ENCODE measurements around the gene OR2L3. TPM values are rescaled to one million over a fixed set of nuclear protein-coding genes. Genes with fewer than 3 reads are reported as not detected.
"Not testable (repeated sequence)": the region's sequence is repeated elsewhere in the genome, so short reads cannot be mapped to it uniquely, and the experiment has no call there.

The OR2L3 gene, protein sequence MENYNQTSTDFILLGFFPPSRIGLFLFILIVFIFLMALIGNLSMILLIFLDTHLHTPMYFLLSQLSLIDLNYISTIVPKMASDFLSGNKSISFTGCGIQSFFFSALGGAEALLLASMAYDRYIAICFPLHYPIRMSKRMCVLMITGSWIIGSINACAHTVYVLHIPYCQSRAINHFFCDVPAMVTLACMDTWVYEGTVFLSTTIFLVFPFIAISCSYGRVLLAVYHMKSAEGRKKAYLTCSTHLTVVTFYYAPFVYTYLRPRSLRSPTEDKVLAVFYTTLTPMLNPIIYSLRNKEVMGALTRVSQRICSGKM
- not detected for polyA plus RNA-seq (2013, experiment 1 of 2; ENCODE audit: insufficient read length)
- not detected for polyA plus RNA-seq (2013, experiment 2 of 2; ENCODE audit: insufficient read length)

DNA sequence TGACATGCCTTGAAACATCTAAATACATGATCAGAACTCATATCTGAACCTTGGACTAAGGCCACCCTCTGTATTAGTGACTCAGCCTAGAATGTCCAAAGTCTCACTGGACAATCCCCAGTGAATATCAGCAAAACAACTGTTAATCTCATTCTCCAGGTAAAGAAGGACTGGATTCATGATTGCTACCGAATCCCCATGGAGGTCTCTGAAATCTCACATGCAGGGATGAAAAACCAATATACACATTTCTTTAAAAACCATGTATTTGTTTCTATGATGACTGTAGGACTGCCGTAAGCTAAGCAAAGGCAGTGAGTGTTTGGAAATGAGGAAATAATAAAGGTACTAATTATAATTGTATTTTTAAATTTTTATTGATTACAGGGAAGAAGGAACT, at the start of gene OR2L3:
Gene OR2L3 (plus strand): TSS at position 301 of the 400 bp plus-strand sequence. CDS start 13,846 bp downstream, outside the sequence.
- DNase-seq, result no peak

DNA sequence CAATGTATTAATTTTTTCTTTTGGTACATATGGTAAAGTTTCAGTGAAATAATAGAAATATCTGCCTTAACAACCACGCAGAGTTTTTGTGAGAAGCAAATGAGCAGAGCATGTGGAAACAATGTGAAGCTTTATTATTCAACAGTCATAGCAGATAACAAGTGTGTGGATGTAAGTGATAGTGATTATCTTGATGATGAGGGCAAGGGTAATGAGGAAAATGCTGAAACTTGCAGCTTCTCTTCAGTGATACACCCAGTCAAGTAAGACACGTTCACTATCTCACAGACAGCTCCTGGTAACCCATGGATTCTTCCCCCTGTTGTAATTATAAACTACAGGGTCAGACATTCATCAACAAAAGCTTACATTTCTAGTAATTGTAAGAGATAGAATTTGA, 47.8 kb upstream of the OR2L3 start:
- no peak for DNase-seq

DNA sequence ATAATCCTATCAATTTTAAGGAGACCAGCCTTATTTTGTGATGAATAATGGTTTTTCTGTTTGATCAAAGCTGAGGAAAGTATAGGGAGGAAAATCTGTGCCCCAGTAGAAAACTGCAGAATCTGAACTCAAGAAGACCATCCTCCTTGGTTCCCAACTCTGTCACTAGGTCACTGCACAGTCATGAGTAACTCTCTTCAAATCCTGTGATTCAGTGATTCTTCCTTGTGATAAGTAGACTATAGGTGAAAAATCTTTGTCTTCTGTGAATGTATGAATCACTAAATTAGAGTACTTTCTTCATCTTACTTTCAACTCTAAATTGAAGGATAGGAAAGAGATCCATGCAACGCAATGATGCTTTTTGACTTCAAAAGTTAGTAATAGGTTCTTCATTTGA, 46.5 kb upstream of the OR2L3 start:
- DNase-seq, result no peak

DNA sequence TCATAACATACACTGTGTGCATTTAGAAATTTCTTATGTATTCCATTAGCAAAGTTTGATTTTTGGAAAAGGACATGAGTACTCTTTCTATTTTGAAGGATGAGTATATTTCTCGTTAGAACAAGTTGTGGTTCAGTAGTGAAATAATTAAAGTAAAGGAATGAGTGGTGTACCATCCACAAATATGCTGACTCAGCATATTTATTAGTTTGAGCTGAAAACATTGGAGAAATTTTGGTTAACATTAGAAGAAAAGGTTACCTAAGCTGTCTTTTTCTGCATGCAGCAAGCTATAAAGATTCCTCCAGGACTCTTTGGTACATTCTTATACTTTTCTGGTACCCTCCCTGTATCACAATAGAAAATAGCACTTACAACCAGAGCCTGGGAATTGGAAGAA, 38.9 kb upstream of the OR2L3 start:
- DNase-seq, result no peak

DNA sequence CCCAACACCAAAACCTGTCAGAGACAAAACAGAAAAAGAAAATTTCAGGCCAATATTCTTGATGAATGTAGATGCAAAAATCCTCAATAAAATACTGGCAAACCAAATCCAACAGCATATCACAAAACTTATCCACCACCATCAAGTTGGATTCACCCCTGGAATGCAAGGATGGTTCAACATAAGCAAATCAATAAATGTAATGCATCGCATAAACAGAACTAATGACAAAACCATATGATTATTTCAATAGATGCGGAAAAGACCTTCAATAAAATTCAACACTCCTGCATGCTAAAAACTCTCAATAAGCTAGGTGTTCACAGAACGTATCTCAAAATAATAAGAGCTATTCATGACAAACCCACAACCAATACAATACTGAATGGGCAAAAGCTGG, 37.0 kb upstream of the OR2L3 start:
- DNase-seq, result no peak

DNA sequence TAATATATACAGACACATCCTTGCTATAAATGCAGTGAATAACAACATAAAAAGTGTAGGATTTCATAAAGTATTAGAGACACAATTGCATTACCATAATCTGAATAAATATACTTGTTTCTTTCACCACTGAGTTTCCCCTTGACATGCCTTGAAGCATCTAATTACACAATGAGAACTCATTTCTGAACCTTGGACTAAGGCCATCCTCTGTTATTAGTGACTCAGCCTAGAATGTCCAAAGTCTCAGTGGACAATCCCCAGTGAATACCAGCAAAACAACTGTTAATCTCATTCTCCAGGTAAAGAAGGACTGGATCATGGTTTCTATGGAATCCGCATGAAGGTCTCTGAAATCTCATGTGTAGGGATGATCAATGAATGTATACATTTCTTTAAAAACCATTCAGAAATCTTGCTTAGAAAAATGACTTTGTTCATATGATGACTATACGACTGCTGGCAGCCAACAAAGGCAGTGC, 33.4 kb upstream of the OR2L3 start, which contains the start of gene OR2L5:
Gene OR2L5 (plus strand): TSS at position 432 of the 482 bp plus-strand sequence. CDS start 8,288 bp downstream, outside the sequence.
- no peak for DNase-seq

DNA sequence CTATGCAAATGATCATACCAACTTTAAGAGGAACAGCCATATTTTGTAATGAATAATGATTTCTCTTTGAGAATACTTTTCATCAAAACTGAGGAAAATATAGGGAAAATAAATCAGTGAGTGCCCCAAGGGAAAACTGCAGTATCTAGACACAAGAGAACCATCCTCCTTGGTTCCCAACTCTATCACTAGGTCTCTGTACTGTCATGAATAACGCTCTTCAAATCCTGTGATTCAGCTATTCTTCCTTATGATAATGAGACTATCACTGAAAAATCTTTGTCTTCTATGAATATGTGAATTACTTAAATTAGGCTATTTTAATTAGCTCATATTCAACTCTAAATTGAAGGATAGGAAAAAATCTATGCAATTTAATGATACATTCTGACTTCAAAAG, 30.8 kb upstream of the OR2L3 start:
- no peak for DNase-seq

DNA sequence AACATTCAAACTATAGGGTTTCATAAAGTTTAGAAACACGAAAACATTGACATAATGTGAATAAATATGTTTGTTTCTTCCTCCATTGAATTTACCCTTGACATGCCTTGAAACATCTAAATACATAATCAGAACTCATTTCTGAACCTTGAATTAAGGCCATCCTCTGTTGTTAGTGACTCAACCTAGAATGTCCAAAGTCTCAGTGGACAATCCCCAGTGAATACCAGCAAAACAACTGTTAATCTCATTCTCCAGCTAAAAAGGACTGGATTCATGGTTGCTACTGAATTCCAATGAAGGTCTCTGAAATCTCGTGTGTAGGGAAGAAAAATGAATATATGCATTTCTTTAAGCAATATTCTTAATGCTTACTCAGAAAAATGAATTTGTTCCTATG, 16.9 kb upstream of the OR2L3 start, which contains the start of gene OR2L2:
Gene OR2L2 (plus strand): TSS at position 301 of the 400 bp plus-strand sequence. CDS start 8,198 bp downstream, outside the sequence.
- DNase-seq, result no peak

DNA sequence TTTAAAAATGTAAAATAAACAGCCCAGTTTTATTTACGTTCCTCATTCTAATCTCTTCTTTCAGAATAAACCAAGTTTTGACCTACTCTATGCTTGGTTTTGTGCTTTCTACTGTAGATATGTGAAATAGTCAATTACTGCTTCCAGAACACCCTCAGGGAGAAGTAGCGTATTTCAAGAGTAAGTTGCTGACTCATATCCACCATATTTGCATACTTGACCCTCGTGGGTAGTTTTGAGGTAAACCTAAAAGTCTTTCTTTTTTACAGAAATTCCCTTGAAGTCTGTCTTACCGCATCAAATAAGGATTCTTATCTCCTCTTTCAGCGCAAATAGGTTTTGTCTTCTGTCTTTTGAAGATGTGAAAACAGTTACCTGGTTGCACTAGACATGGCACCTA, 1.4 kb upstream of the OR2L3 start:
- DNase-seq, result no peak

DNA sequence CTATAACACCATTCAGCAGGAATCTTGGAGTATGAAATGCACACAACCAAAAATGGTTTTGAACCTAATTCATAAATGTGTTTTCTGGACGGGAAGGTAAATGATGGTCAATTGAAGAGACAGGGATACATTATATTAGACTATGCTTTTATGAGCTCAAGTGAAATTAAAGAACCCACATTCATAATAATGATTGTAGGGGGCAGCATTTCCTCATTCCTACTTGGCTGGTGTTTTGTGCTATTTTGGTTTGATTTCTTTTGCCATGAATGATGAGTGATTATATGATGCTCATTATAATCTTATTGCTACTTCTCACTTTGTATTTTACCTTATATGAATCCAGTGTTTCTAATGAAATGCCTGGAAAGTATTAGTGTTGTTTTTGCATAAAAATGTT, 372 bp downstream of the OR2L3 start:
- no peak for DNase-seq

DNA sequence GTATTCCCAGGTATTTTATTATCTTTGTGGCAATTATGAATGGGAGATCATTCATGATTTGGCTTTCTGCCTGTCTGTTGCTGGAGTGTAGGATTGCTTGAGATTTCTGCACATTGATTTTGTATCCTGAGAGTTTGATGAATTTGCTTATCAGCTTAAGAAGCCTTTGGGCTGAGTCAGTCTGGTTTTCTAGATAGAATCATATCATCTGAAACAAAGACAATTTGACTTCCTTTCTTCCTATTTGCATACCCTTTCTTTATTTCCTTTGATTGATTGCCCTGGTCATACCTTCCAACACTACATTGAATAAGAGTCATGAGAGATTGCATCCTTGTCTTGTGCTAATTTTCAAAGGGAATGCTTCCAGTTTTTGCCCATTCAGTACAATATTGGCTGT, 8.0 kb downstream of the OR2L3 start:
- no peak for DNase-seq

DNA sequence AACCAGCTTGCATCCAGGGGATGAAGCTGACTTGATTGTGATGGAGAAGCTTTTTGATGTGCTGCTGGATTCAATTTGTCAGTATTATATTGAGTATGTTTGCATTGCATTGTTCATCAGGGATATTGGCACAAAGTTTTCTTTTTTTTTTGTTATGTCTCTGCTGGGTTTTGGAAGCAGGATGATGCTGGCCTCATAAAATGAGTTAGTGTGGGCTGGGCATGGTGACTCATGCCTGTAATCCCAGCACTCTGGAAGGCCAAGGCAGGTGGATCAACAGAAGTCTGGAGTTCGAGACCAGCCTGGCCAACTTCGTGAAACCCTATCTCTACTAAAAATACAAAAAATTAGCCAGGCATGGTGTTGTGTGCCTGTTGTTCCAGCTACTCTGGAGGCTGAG, 8.6 kb downstream of the OR2L3 start:
- DNase-seq, result no peak

DNA sequence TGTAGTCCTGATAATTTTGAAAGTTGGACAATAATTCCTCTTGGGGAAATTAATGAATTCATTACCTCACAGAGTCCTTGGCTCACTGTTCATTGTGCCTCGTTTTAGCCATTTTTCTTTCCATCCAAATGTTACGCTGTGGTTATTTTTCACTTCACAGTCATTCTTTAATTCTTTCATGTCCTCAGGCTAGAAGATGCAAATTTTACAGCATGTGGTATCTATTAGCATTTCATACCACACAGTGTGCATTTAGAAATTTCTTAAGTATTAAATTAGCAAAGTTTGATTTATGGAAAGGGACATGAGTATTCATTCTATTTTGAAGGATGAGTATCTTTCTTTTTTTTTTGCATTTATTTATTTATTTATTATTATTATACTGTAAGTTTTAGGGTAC, 18.4 kb downstream of the OR2L3 start:
- DNase-seq, result no peak

DNA sequence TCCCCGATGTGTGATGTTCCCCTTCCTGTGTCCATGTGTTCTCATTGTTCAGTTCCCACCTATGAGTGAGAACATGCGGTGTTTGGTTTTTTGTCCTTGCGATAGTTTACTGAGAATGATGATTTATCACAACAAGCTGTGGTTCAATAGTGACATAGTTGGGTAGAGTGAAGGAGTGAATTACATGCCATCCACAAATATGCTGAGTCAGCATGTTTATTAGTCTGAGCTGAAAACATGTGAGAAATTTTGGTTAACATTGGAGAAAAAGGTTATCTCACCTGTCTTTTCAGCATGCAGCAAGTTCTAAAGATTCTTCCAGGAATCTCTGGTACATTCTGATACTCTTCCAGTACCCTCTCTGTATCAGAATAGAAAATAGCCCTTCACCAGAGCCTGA, 19.0 kb downstream of the OR2L3 start:
- DNase-seq, result no peak

DNA sequence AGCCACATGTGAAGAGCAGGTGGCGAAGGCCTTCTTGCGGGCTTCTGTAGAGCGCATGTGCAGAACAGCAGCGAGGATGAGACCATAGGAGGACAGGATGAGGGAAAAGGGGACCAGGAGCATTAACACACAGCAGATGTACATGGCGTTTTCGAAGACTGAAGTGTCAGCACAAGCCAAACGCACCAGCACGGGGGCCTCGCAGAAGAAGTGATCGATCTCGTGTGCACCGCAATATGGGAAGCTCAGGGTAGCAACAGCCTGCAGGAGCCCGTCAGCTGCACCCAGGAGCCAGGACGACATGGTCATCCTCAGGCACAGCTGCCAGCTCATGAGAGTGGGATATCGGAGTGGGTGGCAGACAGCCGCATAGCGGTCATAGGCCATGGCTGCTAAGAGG, 37.2 kb downstream of the OR2L3 start:
- not testable (repeated sequence) for DNase-seq

DNA sequence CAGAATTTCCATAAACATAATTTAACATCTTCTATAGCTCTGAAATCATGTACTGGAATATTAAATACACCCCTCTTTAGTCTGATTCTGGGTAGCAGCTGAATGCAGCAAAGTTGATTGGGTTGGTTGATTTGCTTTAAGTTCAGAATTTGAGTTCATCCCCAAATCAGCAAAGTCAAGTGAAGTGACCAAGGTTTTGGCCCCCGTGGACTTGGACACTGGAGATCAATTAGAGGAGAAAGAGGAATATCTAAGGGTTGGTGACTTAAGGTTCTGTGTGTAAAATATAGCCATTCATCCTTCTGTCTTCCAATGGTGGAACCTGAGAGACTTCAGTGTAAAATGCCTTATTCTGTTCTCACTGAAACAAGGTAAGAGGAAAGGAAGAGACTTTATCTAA, 48.2 kb downstream of the OR2L3 start, which contains the start of gene OR2L13:
Gene OR2L13 (plus strand): TSS at position 301 of the 400 bp plus-strand sequence. CDS start 4,192 bp downstream, outside the sequence.
- no peak for DNase-seq

DNA sequence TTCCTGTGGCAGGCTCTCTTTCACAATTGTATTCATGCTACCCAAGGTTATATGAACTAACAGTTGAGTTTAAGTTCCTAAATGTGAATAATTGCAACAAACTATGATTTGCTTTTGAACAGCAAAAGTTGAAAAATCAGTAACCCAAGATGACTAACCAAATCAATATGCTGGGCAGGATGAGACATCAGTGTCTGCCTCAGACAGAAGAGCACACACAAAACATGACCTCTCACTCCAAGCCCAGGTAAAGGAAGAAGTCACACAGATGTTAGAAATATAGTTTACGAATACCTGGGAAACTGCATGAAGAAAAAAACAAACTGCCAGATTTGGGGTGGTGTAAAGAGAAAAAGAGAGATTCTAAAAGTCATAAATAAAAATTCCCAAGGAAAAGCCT, 51.9 kb downstream of the OR2L3 start:
- no peak for DNase-seq

DNA sequence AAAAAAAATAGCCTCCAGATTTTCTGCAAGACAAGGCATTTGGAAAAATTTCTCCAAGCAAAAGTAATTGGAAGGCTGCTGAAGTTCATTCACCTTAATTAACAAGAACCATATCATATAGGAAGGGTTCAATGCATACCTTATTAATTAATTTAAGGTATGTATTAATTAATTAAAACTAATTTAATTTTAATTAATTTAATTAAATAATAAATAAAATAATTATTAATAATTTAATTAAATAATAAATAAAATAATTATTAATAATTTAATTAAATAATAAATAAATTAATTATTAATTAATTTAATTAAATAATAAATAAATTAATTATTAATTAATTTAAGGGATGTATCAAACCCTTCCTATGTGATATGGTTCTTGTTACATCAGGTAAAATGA, 56.2 kb downstream of the OR2L3 start:
- no peak for DNase-seq

DNA sequence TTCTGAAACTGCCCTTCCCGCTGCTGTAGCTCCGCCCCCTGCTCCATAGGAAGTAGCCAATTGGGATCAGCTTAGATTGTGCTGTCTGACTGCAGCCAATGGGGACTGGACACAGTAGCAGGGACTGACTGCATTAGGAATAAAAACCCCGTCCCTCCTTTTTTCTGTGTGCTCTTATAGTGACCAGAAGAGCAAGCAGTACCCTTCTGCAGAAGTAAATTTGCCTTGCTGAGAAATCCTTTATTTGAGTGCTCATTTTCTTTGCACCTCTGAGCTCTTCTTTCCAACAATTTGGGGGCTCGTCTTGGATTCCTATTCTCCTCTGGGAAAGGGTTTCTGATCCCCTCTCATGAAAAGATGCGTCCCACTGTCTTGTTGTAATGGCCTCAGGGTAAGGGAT, 64.5 kb downstream of the OR2L3 start:
- no peak for DNase-seq
